ENCODE results near the gene TENM4. TPM values are rescaled to one million over a fixed set of nuclear protein-coding genes. Genes with fewer than 3 reads are reported as not detected.

Gene TENM4
- total RNA-seq, 1 donor from 2014 or later, result 3.8 TPM

- H3K4me1 Mint-ChIP-seq (ENCODE audit: low read depth), result no peaks in the 10 kb centered on the region
- H3K4me3 Mint-ChIP-seq (ENCODE audit: unreplicated experiment), result no peak overlapping the region
- no peaks in the 10 kb centered on the region for H3K9me3 Mint-ChIP-seq (ENCODE audit: low read depth)
- no peak for DNase-seq (ENCODE audit: low spot score)
- H3K27ac Mint-ChIP-seq (ENCODE audit: unreplicated experiment), result no peak overlapping the region
- H3K36me3 Mint-ChIP-seq (ENCODE audit: low read depth), result no peaks in the 10 kb centered on the region
- no peaks in the 10 kb centered on the region for H3K27me3 Mint-ChIP-seq (ENCODE audit: low read depth)
- TF ChIP-seq CTCF (IDR thresholded peaks at IDR 0.05), result no peak
Observed at GRCh38 chr11:78922859-78923625, 517.8 kb downstream of the TENM4 start.

GRCh38 chr11:78921509-78921908 is 519.3 kb downstream of the TENM4 start:
- H3K9me3 Mint-ChIP-seq (ENCODE audit: low read depth), result no peaks in the 10 kb centered on the region
- no peak overlapping the region for H3K27ac Mint-ChIP-seq (ENCODE audit: unreplicated experiment)
- no peaks in the 10 kb centered on the region for H3K27me3 Mint-ChIP-seq (ENCODE audit: low read depth)
- TF ChIP-seq CTCF (IDR thresholded peaks at IDR 0.05), result no peak
- H3K36me3 Mint-ChIP-seq (ENCODE audit: low read depth), result no peaks in the 10 kb centered on the region
- DNase-seq (ENCODE audit: low spot score), result no peak
- no peak overlapping the region for H3K4me3 Mint-ChIP-seq (ENCODE audit: unreplicated experiment)
- no peaks in the 10 kb centered on the region for H3K4me1 Mint-ChIP-seq (ENCODE audit: low read depth)

- DNase-seq (ENCODE audit: low spot score), result no peak
- no peak overlapping the region for H3K4me3 Mint-ChIP-seq (ENCODE audit: unreplicated experiment)
- H3K27me3 Mint-ChIP-seq (ENCODE audit: low read depth), result no peaks in the 10 kb centered on the region
- H3K9me3 Mint-ChIP-seq (ENCODE audit: low read depth), result no peaks in the 10 kb centered on the region
- TF ChIP-seq CTCF (IDR thresholded peaks at IDR 0.05), result no peak
- no peak overlapping the region for H3K27ac Mint-ChIP-seq (ENCODE audit: unreplicated experiment)
- no peaks in the 10 kb centered on the region for H3K36me3 Mint-ChIP-seq (ENCODE audit: low read depth)
- H3K4me1 Mint-ChIP-seq (ENCODE audit: low read depth), result no peaks in the 10 kb centered on the region
Observed at GRCh38 chr11:78920329-78920728, 520.5 kb downstream of the TENM4 start.

GRCh38 chr11:78916759-78917158 is 524.1 kb downstream of the TENM4 start:
- DNase-seq (ENCODE audit: low spot score), result no peak
- H3K4me3 Mint-ChIP-seq (ENCODE audit: unreplicated experiment), result no peak overlapping the region
- TF ChIP-seq CTCF (IDR thresholded peaks at IDR 0.05), result peak; percentile 56

GRCh38 chr11:78914503-78914902 is 526.3 kb downstream of the TENM4 start:
- H3K9me3 Mint-ChIP-seq (ENCODE audit: low read depth), result no peaks in the 10 kb centered on the region
- no peaks in the 10 kb centered on the region for H3K4me1 Mint-ChIP-seq (ENCODE audit: low read depth)
- H3K27me3 Mint-ChIP-seq (ENCODE audit: low read depth), result peaks cover 2% of the 10 kb centered on the region
- no peaks in the 10 kb centered on the region for H3K36me3 Mint-ChIP-seq (ENCODE audit: low read depth)
- no peak overlapping the region for H3K4me3 Mint-ChIP-seq (ENCODE audit: unreplicated experiment)
- DNase-seq (ENCODE audit: low spot score), result no peak
- no peak overlapping the region for H3K27ac Mint-ChIP-seq (ENCODE audit: unreplicated experiment)
- TF ChIP-seq CTCF (IDR thresholded peaks at IDR 0.05), result no peak

More at GRCh38 chr11:78916759-78917158, 524.1 kb downstream of the TENM4 start:
- peaks cover 2% of the 10 kb centered on the region for H3K27me3 Mint-ChIP-seq (ENCODE audit: low read depth)
- H3K27ac Mint-ChIP-seq (ENCODE audit: unreplicated experiment), result no peak overlapping the region
- no peaks in the 10 kb centered on the region for H3K9me3 Mint-ChIP-seq (ENCODE audit: low read depth)
- no peaks in the 10 kb centered on the region for H3K36me3 Mint-ChIP-seq (ENCODE audit: low read depth)
- H3K4me1 Mint-ChIP-seq (ENCODE audit: low read depth), result no peaks in the 10 kb centered on the region

All from chondrocyte (in vitro differentiated cells).